Right renal pelvis (tissue), 4 donors: ENCODE measurements around the gene IKZF4. TPM values are rescaled to one million over a fixed set of nuclear protein-coding genes. Genes with fewer than 3 reads are reported as not detected.

Source experiments
- DNase-seq, 4 donors: peaks; one replicate each; pipeline ENCODE4 v3.0.0-alpha.2; 2013; ENCODE audit warnings: low read depth in 4 of 4, low spot score in 3 of 4, missing footprints in 1 of 4
- polyA plus RNA-seq, 4 donors: library from polyadenylated mRNA; unstranded; fragments of 120-200 nt; gene quantifications; one replicate each; pipeline ENCODE4 v1.2.1, GENCODE V29; 2013; ENCODE audit not compliant: insufficient read length in 4 of 4

The IKZF4 gene
- polyA plus RNA-seq, 4 donors: 15.4 to 18.5 (median 17.0) TPM

GRCh38 chr12:56080556-56081138, 59.8 kb downstream of the IKZF4 start:
- no peak for DNase-seq

DNA sequence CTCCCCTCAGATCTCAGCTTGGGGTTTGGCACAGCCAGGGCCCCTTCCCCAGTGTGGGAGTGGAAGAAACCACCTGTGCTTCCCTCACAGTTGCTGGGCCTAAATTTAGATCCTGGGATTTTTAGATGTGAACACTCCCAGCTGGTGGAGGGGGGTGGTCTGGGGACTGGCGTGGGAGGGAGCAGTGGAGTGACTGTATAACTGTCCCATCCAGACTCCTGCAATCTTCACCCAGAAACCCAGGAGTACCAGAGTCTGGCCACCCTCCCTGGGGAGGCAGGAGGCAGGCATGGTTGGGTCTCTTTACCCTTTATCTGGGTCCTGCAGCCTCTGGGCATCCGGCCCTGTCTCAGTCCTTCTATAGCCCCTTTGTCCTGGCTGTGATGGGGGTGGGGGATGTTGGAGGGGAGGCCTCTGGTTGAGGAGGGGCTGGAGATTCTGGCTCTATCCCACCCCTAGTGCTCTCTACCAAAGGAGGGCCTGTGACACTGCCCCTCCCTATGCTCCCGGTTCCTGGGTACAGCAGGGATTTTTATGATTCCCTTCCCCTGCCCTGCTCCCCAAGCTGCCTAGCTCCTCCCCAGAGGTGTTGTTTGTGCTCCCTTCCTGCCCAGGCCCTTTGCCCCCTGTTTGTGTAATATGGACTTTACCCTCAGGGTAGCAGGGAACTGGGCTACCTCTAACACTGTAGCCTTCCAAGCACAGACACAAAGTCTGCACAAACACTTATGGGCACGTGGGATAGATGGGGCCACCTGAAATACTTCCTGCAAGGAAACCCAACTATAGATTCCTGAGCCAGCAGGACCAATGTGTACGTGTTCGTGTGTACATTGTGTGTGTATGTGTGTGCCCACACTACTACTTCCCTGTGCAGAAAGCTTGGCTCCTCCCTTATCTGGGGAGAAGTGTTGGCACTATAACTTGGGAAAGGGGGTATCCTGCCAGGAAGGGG, 60.8 kb downstream of the IKZF4 start:
- DNase-seq: no peak

DNA sequence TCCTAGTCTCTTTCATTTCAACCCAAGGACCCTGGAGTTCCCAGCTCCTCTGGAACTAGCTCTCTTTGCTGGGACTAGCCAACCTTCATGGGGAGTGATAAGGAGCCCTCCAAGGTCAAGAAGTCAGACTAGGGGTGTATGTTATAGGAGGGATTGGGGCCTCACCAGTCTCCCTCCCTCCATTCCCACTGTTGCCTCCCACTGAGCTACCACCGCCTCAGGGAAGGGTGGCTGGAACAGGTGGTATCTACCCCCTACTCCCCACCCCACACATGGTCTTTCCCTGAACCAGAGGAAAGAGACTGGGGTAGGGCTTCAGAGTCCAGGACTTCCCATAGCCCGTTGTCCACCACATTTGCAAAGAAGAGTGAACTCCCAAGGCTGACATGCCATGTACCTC, 61.5 kb downstream of the IKZF4 start:
- no peak for DNase-seq

DNA sequence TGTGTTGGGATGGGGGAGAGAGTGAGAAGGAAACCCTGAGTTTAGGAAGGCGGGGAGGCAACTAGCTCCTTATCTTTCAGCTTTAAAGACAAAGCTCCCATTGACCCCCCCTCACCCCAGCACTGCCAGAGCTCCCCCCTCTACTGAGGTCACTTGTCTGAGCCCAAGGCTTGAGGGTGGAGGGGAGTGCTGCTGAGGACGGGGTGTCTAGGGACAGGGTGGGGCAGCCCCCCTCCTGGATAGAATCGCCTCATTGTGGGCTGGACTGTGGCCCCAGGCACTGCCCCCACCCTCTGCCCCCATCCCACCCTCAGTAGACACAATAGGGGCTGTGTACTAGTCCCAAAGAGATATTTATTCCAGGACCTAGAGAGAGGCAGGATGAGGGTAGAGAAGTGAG, 62.1 kb downstream of the IKZF4 start:
- no peak for DNase-seq

DNA sequence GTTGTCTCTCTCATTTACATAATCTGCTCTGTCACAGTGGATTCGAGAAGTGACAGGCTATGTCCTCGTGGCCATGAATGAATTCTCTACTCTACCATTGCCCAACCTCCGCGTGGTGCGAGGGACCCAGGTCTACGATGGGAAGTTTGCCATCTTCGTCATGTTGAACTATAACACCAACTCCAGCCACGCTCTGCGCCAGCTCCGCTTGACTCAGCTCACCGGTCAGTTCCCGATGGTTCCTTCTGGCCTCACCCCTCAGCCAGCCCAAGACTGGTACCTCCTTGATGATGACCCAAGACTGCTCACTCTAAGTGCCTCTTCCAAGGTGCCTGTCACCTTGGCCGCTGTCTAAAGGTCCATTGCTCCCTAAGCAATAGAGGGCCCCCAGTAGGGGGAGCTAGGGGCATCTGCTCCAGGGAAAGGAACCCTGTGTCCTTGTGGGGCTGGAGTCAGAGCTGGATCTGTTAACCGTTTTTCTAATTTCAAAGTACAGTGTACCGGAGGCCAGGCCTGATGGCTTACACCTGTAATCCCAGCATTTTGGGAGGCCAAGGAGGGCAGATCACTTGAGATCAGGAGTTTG, 64.2 kb downstream of the IKZF4 start:
- no peak for DNase-seq

DNA sequence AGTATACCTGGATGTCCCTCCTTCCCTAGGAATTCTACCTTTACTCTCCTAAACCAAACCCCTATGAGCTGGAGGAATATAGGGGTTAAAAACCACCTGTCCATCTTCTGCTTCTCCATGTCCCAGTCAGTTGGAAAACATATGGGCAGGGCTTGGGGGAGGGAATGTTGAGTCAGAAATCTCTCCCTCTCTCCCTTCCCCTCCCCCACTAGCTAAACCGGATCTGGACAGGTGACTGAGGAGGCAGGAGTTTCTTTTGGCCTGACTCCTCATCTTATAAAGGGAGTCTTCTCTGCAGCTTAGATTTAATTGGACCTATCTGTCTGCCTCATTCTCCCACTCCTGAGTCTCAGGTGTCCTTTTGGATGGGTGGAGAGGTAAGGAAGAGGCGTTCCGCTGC, 65.3 kb downstream of the IKZF4 start:
- DNase-seq: no peak

- DNase-seq: no peak
Observed at GRCh38 chr12:56086608-56087007, 65.8 kb downstream of the IKZF4 start.

GRCh38 chr12:56087220-56087619, 66.4 kb downstream of the IKZF4 start:
- DNase-seq: no peak

Other genes starting within 250 kb of the IKZF4 start
- 100 to 1,000 TPM; 115 to 128 (median 124) TPM for gene SARNP, start 203.3 kb upstream of the IKZF4 start, polyA plus RNA-seq
- 10 to 100 TPM; 30.4 to 35.2 (median 32.6) TPM for gene ORMDL2, start 203.0 kb upstream of the IKZF4 start, polyA plus RNA-seq
- gene DNAJC14, start 191.5 kb upstream of the IKZF4 start, polyA plus RNA-seq: 10 to 100 TPM; 43.8 to 48.3 (median 45.3) TPM
- 1 to 10 TPM in 2 of 4 donors, under 1 TPM in 2; 0.55 to 1.2 (median 0.98) TPM for gene MMP19, start 178.1 kb upstream of the IKZF4 start, polyA plus RNA-seq
- gene PYM1, start 93.1 kb upstream of the IKZF4 start, polyA plus RNA-seq: 10 to 100 TPM; 33.6 to 41.2 (median 39.1) TPM
- 10 to 100 TPM; 13.9 to 23.4 (median 20.0) TPM for gene DGKA, start 89.9 kb upstream of the IKZF4 start, polyA plus RNA-seq
- 1 to 10 TPM; 2.1 to 3.5 (median 3.1) TPM for gene PMEL, start 55.0 kb upstream of the IKZF4 start, polyA plus RNA-seq
- gene CDK2, start 54.2 kb upstream of the IKZF4 start, polyA plus RNA-seq: 10 to 100 TPM; 59.9 to 66.0 (median 63.7) TPM
- 100 to 1,000 TPM; 157 to 181 (median 171) TPM for gene RAB5B, start 47.0 kb upstream of the IKZF4 start, polyA plus RNA-seq
- 10 to 100 TPM; 44.3 to 52.8 (median 46.7) TPM for gene SUOX, start 23.8 kb upstream of the IKZF4 start, polyA plus RNA-seq
- 100 to 1,000 TPM; 124 to 544 (median 254) TPM for gene RPS26, start 20.9 kb downstream of the IKZF4 start, polyA plus RNA-seq
- gene ERBB3, start 59.1 kb downstream of the IKZF4 start, polyA plus RNA-seq: 10 to 100 TPM; 73.9 to 92.9 (median 83.1) TPM
- gene PA2G4, start 83.5 kb downstream of the IKZF4 start, polyA plus RNA-seq: 100 to 1,000 TPM; 146 to 157 (median 151) TPM
- 1,000 to 10,000 TPM; 4,780 to 5,144 (median 4,856) TPM for gene RPL41, start 95.6 kb downstream of the IKZF4 start, polyA plus RNA-seq
- 1 to 10 TPM; 6.5 to 7.4 (median 7.2) TPM for gene ZC3H10, start 97.2 kb downstream of the IKZF4 start, polyA plus RNA-seq
- gene ESYT1, start 107.2 kb downstream of the IKZF4 start, polyA plus RNA-seq: 10 to 100 TPM; 71.0 to 84.0 (median 79.2) TPM
- 100 to 1,000 TPM; 157 to 173 (median 167) TPM for gene MYL6B, start 131.5 kb downstream of the IKZF4 start, polyA plus RNA-seq
- gene MYL6, start 137.3 kb downstream of the IKZF4 start, polyA plus RNA-seq: 1,000 to 10,000 TPM; 1,704 to 1,897 (median 1,779) TPM
- 100 to 1,000 TPM; 110 to 133 (median 130) TPM for gene SMARCC2, start 168.4 kb downstream of the IKZF4 start, polyA plus RNA-seq
- 10 to 100 TPM; 43.5 to 45.8 (median 44.0) TPM for gene RNF41, start 200.9 kb downstream of the IKZF4 start, polyA plus RNA-seq
- gene NABP2, start 203.3 kb downstream of the IKZF4 start, polyA plus RNA-seq: 10 to 100 TPM; 28.4 to 35.3 (median 31.8) TPM
- gene SLC39A5, start 209.0 kb downstream of the IKZF4 start, polyA plus RNA-seq: 10 to 100 TPM; 46.7 to 76.7 (median 52.3) TPM
- gene ANKRD52, start 237.3 kb downstream of the IKZF4 start, polyA plus RNA-seq: 10 to 100 TPM; 28.2 to 32.0 (median 30.3) TPM
- 10 to 100 TPM; 15.2 to 17.7 (median 16.9) TPM for gene COQ10A, start 245.9 kb downstream of the IKZF4 start, polyA plus RNA-seq